Nasal cavity respiratory epithelium epithelial cell of viscerocranial mucosa (primary cell): ENCODE results near the gene ABHD2. TPM values are rescaled to one million over a fixed set of nuclear protein-coding genes. Genes with fewer than 3 reads are reported as not detected.

Experiments used
- total RNA-seq: library from RNA; depleted of rRNA; stranded (reverse); fragments of >200 nt; gene quantifications from 2 replicates; pipeline ENCODE4 v1.2.3, GENCODE V29; 2014

The ABHD2 gene
- 22.2 and 76.9 TPM in 2 replicates for total RNA-seq

GRCh38 chr15:89087830-89088604 lies at the start of gene ABHD2:
ABHD2 (plus strand) TSS chr15:89088456; CDS start chr15:89116328, 27,872 bp downstream.

DNA sequence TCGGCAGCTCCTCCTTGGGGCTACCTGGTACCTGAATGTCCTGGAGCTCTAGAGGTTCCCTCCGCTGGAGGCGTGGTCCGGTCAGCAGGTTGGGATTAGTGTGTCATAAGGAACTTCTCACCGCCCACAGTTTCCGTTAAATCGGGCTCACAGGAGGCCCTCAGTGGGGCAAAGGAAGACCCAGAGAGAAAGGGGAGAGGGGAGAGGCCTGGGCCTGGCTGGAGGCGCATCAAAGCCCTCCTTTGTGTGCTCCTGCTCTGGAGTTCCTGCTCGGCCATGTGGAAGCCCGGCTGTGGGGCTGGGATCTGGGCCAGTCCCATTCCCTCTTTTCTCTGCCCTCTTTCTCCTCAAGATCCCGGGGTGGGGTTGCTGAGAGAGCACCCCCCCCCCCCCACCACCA lies 133.3 kb downstream of the ABHD2 start, which contains the start of gene RLBP1:
Gene RLBP1 (minus strand): TSS at position 37 of the 400 bp plus-strand sequence. CDS start 2,604 bp downstream, outside the sequence.

DNA sequence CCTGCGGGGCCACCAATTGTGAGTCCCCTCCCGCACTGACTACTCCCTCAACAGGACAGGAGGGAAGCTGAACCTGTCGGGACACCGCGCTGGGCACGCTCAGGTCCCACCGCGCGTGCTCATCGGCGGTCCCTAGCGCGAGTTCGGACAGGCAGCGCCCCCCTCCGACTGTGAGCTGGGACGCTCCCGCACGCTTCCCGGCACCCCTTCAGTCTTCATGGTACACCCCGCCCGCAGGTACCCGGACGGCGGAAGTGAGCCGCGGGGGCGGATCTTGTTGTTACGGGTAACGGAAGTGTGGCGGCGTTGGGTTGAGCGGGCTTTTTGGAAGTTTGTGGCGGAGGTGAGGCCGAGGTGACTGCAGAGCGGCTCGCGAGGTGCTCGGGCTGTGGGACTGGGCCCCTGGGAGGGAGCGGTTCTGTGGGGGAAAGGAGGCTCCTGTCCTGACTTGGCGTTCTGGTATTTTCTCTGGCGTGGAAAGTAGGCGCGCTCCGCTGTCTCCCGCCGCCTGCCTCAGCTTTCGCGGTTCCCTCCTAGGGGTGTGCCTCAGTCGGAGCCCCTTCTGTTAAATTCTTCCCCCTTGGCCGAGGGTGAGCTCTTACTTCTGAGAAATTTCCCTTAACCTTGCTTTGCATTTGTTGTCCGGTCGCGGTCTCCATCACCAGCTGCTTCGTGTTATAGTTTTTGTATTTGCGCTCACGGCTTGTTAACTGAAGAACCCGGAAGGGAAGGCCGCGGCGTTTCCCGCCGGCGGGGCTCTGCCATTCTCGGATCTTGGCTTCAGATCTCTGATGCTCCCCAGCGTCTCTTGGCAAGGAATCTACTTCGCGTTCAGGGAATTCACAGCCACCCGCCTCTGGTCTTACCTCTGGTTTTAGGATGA lies 155.7 kb downstream of the ABHD2 start, which contains the start of gene FANCI:
Gene FANCI (plus strand): TSS at position 289 of the 883 bp plus-strand sequence. CDS start 3,669 bp downstream, outside the sequence.

Other genes with a start within 250 kb of the ABHD2 start
- 0.68 and 5.1 TPM in 2 replicates for gene HAPLN3, start 192.9 kb upstream of the ABHD2 start, total RNA-seq
- 23.2 and 365 TPM in 2 replicates for gene MFGE8, start 175.1 kb upstream of the ABHD2 start, total RNA-seq
- gene RLBP1, start 133.1 kb downstream of the ABHD2 start, total RNA-seq = 0.28 TPM in 1 of 2 replicates, not detected in the other
- gene FANCI, start 155.5 kb downstream of the ABHD2 start, total RNA-seq = 5.3 and 6.2 TPM in 2 replicates
- gene POLG, start 246.4 kb downstream of the ABHD2 start, total RNA-seq = 95.2 and 97.1 TPM in 2 replicates